ENCODE measurements around the gene PHKG2. TPM values are rescaled to one million over a fixed set of nuclear protein-coding genes. Genes with fewer than 3 reads are reported as not detected.

PHKG2 gene
- total RNA-seq, 3 donors from 2014 or later = 32.1 to 37.6 (median 33.0) TPM

GRCh38 chr16:30774367-30775130 lies 26.3 kb downstream of the PHKG2 start:
- Histone ChIP-seq H3K4me3 (no peak overlapping the region), H3K4me1 (ENCODE audit: low read depth) (peaks cover 29% of the 10 kb centered on the region), H3K9me3 (no peaks in the 10 kb centered on the region), H3K36me3 (ENCODE audit: low read depth) (peaks cover 4% of the 10 kb centered on the region)
- intact Hi-C loops (cut with DNase I, micrococcal nuclease) = no loop called here
- TF ChIP-seq CTCF (IDR thresholded peaks at IDR 0.05) = no peak
- peak; percentile 2 for ATAC-seq
- DNase-seq = no peak

GRCh38 chr16:30775131-30775391 lies 26.8 kb downstream of the PHKG2 start:
- Histone ChIP-seq H3K4me3 (peak overlapping the region; percentile 50), H3K36me3 (ENCODE audit: low read depth) (peaks cover 4% of the 10 kb centered on the region), H3K9me3 (no peaks in the 10 kb centered on the region), H3K4me1 (ENCODE audit: low read depth) (peaks cover 29% of the 10 kb centered on the region)
- intact Hi-C loops (cut with DNase I, micrococcal nuclease) = no loop called here
- ATAC-seq (no peak), DNase-seq (no peak)
- TF ChIP-seq CTCF (IDR thresholded peaks at IDR 0.05) = no peak

GRCh38 chr16:30775392-30776188 lies 27.4 kb downstream of the PHKG2 start:
- Histone ChIP-seq H3K9me3 (no peaks in the 10 kb centered on the region), H3K4me1 (ENCODE audit: low read depth) (peaks cover 29% of the 10 kb centered on the region), H3K36me3 (ENCODE audit: low read depth) (peaks cover 4% of the 10 kb centered on the region), H3K4me3 (peak overlapping the region; percentile 50)
- TF ChIP-seq CTCF (IDR thresholded peaks at IDR 0.05) = no peak
- intact Hi-C loops (cut with DNase I, micrococcal nuclease) = no loop called here
- ATAC-seq = peak; percentile 86
- peak; percentile 87 to 88 (median 88) for DNase-seq

GRCh38 chr16:30777591-30778297 lies 29.5 kb downstream of the PHKG2 start:
- Histone ChIP-seq H3K36me3 (ENCODE audit: low read depth) (no peaks in the 10 kb centered on the region), H3K4me3 (no peak overlapping the region), H3K4me1 (ENCODE audit: low read depth) (peaks cover 29% of the 10 kb centered on the region), H3K9me3 (no peaks in the 10 kb centered on the region)
- no peak for TF ChIP-seq CTCF (IDR thresholded peaks at IDR 0.05)
- intact Hi-C loops (cut with DNase I, micrococcal nuclease) = no loop called here
- ATAC-seq (no peak), DNase-seq (no peak)

GRCh38 chr16:30778549-30779244 lies 30.5 kb downstream of the PHKG2 start:
- DNase-seq (no peak), ATAC-seq (no peak)
- H3K36me3 ChIP-seq (ENCODE audit: low read depth) = no peaks in the 10 kb centered on the region
- H3K4me3 ChIP-seq = no peak overlapping the region
- H3K4me1 ChIP-seq (ENCODE audit: low read depth) = peaks cover 29% of the 10 kb centered on the region
- no peaks in the 10 kb centered on the region for H3K9me3 ChIP-seq
- TF ChIP-seq CTCF (IDR thresholded peaks at IDR 0.05) = no peak
- intact Hi-C loops (cut with DNase I, micrococcal nuclease) = no loop called here
